Stimulated activated naive CD8-positive, alpha-beta T cell treated with anti-CD3 and anti-CD28 coated beads, Interleukin-15, Interleukin-2, amounts not matched to agents 100 ng/mL and 50 ng/mL, for 24 hours (primary cell): ENCODE data around the gene FAM20C.
"Not testable (repeated sequence)": the region's sequence is repeated elsewhere in the genome, so short reads cannot be mapped to it uniquely, and the experiment has no call there.

Experiments
- H3K27ac Mint-ChIP-seq: one replicate; pipeline ENCODE4 v1.8.0; 2021; ENCODE audit warnings: mild to moderate bottlenecking, mixed read lengths
- H3K27me3 Mint-ChIP-seq: one replicate; pipeline ENCODE4 v1.8.0; 2021; ENCODE audit warnings: mixed read lengths
- H3K36me3 Mint-ChIP-seq: one replicate; pipeline ENCODE4 v1.8.0; 2021; ENCODE audit warnings: low read depth, mixed read lengths
- H3K4me1 Mint-ChIP-seq: one replicate; pipeline ENCODE4 v1.8.0; 2021; ENCODE audit warnings: low read depth, mixed read lengths
- H3K4me3 Mint-ChIP-seq: one replicate; pipeline ENCODE4 v1.8.0; 2021; ENCODE audit warnings: mild to moderate bottlenecking, mixed read lengths
- H3K9me3 Mint-ChIP-seq: one replicate; pipeline ENCODE4 v1.8.0; 2021; ENCODE audit warnings: mixed read lengths

Gene FAM20C

DNA sequence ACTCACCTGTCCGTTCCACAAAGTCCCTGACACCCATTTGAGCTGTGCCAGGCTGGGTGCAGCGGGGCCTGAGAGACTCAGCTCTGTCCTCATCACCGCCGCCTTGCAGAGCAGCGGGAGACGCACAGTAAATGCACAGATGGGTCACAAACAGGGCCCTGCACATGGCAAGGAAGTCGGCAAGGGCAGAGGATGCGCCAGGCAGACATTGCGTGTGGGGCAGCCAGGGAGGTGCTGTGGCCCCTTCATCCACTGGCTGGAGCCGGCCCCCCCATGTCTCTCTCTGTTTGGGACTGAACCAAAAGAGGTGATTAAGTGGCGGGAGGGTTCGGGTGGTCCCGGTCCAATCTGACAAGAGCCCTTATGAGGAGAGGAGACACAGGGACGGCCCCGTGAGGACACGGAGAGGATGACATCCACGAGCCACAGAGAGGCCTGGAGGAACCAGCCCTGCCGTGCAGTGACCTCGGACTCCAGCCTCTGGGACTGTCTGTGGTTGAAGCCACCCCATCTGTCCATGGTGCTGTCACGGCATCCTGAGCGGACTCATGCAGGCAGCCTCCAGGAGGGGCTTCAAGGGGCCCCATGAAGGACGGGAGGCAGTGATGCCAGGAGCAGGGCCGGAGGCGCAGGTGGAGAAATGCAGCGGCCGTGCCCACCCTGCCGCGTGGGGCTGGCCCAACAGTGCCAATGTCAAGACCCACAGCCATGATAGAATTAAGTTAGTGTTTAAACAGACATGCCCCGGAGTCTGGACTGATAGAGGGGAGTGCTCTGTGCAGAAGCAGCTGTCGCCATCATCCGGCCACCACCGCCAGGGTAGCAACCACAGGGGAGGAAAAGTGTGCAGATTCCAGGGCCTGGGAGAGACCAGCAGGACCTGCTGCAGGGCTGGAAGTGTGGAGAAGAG is 69.2 kb downstream of the FAM20C start:
- Mint-ChIP-seq H3K4me1 (no peaks in the 10 kb centered on the region), H3K27me3 (no peaks in the 10 kb centered on the region), H3K36me3 (no peaks in the 10 kb centered on the region), H3K4me3 (no peak overlapping the region), H3K27ac (no peak overlapping the region), H3K9me3 (peaks cover 5% of the 10 kb centered on the region)

DNA sequence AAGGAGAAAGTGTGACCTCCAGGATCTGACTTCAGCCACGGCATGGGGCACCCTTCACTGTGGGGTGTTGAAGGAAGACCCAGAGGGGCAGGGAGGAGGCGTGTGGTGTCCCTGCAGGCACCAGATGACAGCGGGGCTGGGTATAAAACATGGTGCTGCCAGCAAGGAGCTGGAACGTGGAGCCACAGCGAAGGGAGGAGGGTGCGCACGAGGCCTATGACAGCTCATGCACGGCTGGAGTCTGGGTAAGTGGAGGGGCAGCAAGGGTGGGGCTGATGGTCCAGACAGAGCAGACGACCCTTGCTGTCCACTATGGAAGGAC is 69.8 kb downstream of the FAM20C start:
- Mint-ChIP-seq H3K27ac (no peak overlapping the region), H3K27me3 (no peaks in the 10 kb centered on the region), H3K4me3 (no peak overlapping the region), H3K36me3 (no peaks in the 10 kb centered on the region), H3K9me3 (peaks cover 5% of the 10 kb centered on the region), H3K4me1 (no peaks in the 10 kb centered on the region)

DNA sequence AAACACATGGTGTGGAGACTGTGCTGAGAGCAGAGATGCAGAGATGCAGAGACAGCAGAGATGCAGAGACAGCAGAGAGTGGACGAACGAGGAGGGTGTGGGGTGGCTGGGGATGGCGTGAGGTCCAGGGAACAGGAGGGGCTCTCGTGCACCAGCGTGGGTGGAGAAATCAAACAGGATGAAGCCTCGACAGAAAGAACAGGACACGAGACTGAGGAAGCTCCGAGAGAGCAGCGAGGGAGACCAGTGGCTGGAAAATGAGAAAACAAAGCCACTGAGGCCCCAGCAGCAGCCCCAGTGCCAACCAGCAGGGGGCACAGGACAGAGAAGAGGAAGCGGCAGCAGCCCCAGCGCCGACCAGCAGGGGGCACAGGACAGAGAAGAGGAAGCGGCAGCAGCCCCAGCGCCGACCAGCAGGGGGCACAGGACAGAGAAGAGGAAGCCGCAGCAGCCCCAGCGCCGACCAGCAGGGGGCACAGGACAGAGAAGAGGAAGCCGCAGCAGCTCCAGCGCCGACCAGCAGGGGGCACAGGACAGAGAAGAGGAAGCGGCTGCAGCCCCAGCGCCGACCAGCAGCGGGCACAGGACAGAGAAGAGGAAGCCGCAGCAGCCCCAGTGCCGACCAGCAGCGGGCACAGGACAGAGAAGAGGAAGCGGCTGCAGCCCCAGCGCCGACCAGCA is 70.4 kb downstream of the FAM20C start:
- not testable (repeated sequence) for H3K27me3 Mint-ChIP-seq, H3K36me3 Mint-ChIP-seq, H3K27ac Mint-ChIP-seq, H3K9me3 Mint-ChIP-seq, H3K4me1 Mint-ChIP-seq, H3K4me3 Mint-ChIP-seq

DNA sequence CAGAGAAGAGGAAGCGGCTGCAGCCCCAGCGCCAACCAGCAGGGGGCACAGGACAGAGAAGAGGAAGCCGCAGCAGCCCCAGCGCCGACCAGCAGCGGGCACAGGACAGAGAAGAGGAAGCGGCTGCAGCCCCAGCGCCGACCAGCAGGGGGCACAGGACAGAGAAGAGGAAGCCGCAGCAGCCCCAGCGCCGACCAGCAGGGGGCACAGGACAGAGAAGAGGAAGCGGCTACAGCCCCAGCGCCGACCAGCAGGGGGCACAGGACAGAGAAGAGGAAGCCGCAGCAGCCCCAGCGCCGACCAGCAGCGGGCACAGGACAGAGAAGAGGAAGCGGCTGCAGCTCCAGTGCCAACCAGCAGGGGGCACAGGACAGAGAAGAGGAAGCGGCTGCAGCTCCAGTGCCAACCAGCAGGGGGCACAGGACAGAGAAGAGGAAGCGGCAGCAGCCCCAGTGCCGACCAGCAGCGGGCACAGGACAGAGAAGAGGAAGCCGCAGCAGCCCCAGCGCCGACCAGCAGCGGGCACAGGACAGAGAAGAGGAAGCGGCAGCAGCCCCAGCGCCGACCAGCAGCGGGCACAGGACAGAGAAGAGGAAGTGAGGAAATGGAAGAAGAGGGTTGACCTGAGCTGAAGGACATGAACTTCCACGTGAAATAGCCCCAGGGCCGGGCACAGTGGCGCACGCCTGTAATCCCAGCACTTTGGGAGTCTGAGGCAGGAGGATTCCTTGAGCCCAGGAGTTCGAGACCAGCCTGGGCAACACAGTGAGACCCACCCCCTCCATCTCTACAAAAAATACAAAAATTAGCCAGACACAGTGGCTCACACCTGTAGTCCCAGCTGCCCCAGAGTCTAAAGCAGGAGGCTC is 71.3 kb downstream of the FAM20C start:
- H3K36me3 Mint-ChIP-seq, H3K4me1 Mint-ChIP-seq, H3K4me3 Mint-ChIP-seq, H3K9me3 Mint-ChIP-seq, H3K27ac Mint-ChIP-seq, H3K27me3 Mint-ChIP-seq: not testable (repeated sequence)

DNA sequence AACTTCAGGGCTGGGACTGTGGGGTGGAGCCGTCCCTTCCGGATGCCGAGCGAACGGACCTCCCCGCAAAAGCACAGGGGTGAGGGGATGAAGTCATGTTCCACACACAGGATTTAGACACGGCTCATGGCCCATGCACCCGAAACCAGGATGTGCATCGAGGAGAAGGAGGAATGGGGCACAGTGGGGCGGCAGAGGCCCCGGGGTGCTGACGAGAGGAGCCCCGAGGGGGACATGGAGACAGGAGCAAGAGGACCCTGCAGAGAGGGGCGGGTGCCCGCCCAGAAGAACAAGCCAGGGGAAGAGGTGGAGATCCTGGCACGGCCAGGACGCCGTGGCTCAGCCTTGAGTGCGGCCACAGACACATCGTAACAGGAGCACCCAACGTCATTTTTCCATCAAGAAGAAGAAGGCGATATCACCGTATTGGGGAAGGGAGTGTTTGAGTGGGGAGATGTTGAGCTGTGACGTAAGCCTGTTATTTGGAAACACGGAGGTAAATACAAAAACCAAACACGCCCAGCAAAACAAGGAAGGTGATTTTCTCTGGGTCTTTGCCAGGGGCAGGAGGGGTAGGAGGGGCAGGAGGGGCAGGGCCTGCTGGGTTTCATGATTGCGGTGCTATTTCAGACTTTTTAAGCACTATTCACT is 72.3 kb downstream of the FAM20C start:
- Mint-ChIP-seq H3K4me3 (no peak overlapping the region), H3K9me3 (peaks cover 5% of the 10 kb centered on the region), H3K4me1 (no peaks in the 10 kb centered on the region), H3K27ac (no peak overlapping the region), H3K27me3 (no peaks in the 10 kb centered on the region), H3K36me3 (no peaks in the 10 kb centered on the region)

DNA sequence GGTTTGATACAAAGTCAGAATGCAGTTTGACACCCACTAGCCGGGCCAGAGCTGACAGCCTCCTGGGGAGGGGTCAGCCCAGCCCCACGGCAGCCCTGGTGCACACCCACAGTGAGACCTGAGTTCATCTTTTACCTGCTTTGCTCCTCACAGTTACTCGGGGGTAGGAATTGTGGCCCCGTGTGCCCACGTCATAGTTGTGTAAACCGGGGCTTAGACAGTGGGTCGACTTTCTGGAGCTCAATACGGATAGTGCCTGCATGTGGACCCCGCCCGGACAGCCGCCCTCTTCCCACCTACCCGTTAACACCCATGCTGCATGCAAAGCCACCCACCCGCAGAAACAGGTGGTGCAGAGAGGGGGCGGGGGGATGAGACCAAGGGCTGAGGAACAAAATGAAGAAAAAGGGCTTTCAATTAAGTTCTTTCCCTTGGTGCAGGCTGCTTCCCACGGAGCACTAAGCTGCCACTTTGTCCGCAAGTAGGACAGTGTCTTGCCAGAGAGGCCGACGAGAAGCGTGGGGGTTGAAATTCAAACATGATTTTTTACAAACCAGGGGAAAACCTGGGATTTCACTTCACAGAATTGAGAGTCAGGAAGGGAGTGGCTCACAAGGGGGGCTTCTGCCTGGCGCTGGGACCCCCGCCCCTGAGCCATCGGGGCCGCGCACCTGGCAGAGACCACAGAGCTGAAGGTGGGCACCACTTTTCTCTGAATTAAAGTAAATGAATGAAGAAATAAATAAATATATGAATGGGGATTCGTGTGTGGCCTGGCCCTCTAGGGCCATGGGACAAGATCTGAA is 73.0 kb downstream of the FAM20C start:
- no peaks in the 10 kb centered on the region for H3K36me3 Mint-ChIP-seq
- no peak overlapping the region for H3K27ac Mint-ChIP-seq
- H3K9me3 Mint-ChIP-seq = peaks cover 5% of the 10 kb centered on the region
- no peak overlapping the region for H3K4me3 Mint-ChIP-seq
- H3K4me1 Mint-ChIP-seq = no peaks in the 10 kb centered on the region
- H3K27me3 Mint-ChIP-seq = no peaks in the 10 kb centered on the region

- Mint-ChIP-seq H3K4me3 (no peak overlapping the region), H3K4me1 (no peaks in the 10 kb centered on the region), H3K27ac (no peak overlapping the region), H3K9me3 (peaks cover 5% of the 10 kb centered on the region), H3K27me3 (no peaks in the 10 kb centered on the region), H3K36me3 (no peaks in the 10 kb centered on the region)
Measured at GRCh38 chr7:265998-266850, 73.9 kb downstream of the FAM20C start.

GRCh38 chr7:266851-267840 is 74.8 kb downstream of the FAM20C start:
- Mint-ChIP-seq H3K9me3 (peaks cover 4% of the 10 kb centered on the region), H3K4me1 (no peaks in the 10 kb centered on the region), H3K4me3 (no peak overlapping the region), H3K27ac (no peak overlapping the region), H3K27me3 (no peaks in the 10 kb centered on the region), H3K36me3 (no peaks in the 10 kb centered on the region)

DNA sequence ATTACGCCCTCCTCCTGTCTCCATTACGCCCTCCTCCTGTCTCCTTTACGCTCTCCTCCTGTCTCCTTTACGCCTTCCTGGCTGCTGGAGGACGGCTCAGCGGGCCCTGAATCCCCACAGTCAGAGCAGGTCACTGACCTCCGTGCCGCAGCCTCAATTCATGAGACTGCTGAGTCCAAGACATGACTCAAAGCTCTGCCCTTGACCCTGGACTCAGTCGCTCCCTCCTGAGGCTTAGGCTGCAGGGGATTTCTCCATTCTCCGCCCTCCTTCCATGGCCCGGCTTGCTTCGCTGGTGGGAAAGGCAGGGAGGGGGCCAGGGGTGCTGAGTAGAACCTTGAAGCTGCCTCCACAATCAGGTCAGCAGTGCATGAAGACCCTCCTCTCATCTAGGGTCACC is 76.6 kb downstream of the FAM20C start:
- Mint-ChIP-seq H3K9me3 (peaks cover 11% of the 10 kb centered on the region), H3K27ac (no peak overlapping the region), H3K36me3 (no peaks in the 10 kb centered on the region), H3K27me3 (no peaks in the 10 kb centered on the region), H3K4me3 (no peak overlapping the region), H3K4me1 (no peaks in the 10 kb centered on the region)

- peaks cover 18% of the 10 kb centered on the region for H3K9me3 Mint-ChIP-seq
- H3K4me3 Mint-ChIP-seq = no peak overlapping the region
- H3K36me3 Mint-ChIP-seq = no peaks in the 10 kb centered on the region
- no peaks in the 10 kb centered on the region for H3K4me1 Mint-ChIP-seq
- H3K27ac Mint-ChIP-seq = no peak overlapping the region
- H3K27me3 Mint-ChIP-seq = no peaks in the 10 kb centered on the region
Measured at GRCh38 chr7:269721-270120, 77.3 kb downstream of the FAM20C start.

DNA sequence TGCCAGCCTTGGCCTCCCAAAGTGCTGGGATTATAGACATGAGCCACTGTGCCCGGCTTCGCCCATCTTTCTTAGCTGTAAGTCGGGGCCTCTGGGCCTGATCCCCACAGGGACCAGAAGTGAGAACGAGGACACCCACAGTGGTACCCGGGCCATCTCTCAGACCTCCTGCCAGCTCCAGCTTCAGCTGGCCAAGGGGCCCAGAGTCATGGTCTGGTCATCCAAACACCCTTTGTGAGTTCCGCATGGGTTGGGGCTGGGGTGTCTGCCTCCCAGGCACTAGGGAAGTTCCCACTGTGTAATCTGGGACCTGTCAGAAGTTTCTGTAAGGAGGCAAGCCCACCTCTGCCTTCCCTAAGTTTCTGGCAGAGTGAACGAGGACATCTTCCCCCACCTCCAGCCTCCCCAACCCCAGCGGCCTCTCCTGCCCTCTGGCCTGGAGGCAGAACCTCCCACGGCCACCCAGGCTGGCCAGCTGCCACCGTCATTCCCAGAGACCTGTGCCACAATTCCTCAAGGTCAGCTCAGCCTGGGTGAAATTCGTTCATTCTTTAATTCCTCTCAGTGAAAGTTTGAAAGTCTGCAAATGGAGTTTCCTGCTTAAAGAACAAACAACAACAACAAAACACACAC is 78.1 kb downstream of the FAM20C start:
- Mint-ChIP-seq H3K4me3 (no peak overlapping the region), H3K9me3 (peaks cover 24% of the 10 kb centered on the region), H3K4me1 (no peaks in the 10 kb centered on the region), H3K27ac (no peak overlapping the region), H3K36me3 (no peaks in the 10 kb centered on the region), H3K27me3 (no peaks in the 10 kb centered on the region)
